ENCODE results near the gene POLR2I.
"Not testable (repeated sequence)": the region's sequence is repeated elsewhere in the genome, so short reads cannot be mapped to it uniquely, and the experiment has no call there.

POLR2I gene

GRCh38 chr19:36086326-36086725 lies 28.3 kb downstream of the POLR2I start:
- no peak overlapping the region for H3K27ac ChIP-seq
- TF ChIP-seq ZFX (IDR thresholded peaks at IDR 0.05) (no peak), CTCF (conservative IDR thresholded peaks at IDR 0.05) (no peak)

- TF ChIP-seq CTCF (conservative IDR thresholded peaks at IDR 0.05) (no peak), ZFX (IDR thresholded peaks at IDR 0.05) (no peak)
- no peak overlapping the region for H3K27ac ChIP-seq
Measured at GRCh38 chr19:36084231-36085009, 30.3 kb downstream of the POLR2I start.

- no peak overlapping the region for H3K27ac ChIP-seq
- no peak for TF ChIP-seq ZFX (IDR thresholded peaks at IDR 0.05)
Measured at GRCh38 chr19:36082916-36083315, 31.8 kb downstream of the POLR2I start.

- H3K27ac ChIP-seq: no peak overlapping the region
- TF ChIP-seq CTCF (conservative IDR thresholded peaks at IDR 0.05) (no peak), ZFX (IDR thresholded peaks at IDR 0.05) (no peak)
Measured at GRCh38 chr19:36081894-36082293, 32.8 kb downstream of the POLR2I start.

GRCh38 chr19:36081385-36081784 lies 33.3 kb downstream of the POLR2I start:
- TF ChIP-seq ZFX (IDR thresholded peaks at IDR 0.05): no peak
- no peak for TF ChIP-seq CTCF (conservative IDR thresholded peaks at IDR 0.05)
- H3K27ac ChIP-seq: no peak overlapping the region

- no peak for TF ChIP-seq ZFX (IDR thresholded peaks at IDR 0.05)
- no peak overlapping the region for H3K27ac ChIP-seq
Measured at GRCh38 chr19:36079389-36079945, 35.2 kb downstream of the POLR2I start.

GRCh38 chr19:36073121-36073876 lies 41.4 kb downstream of the POLR2I start:
- TF ChIP-seq ZFX (IDR thresholded peaks at IDR 0.05): no peak
- no peak for TF ChIP-seq CTCF (conservative IDR thresholded peaks at IDR 0.05)
- H3K27ac ChIP-seq: no peak overlapping the region

- TF ChIP-seq CTCF (conservative IDR thresholded peaks at IDR 0.05) (no peak), ZFX (IDR thresholded peaks at IDR 0.05) (no peak)
- H3K27ac ChIP-seq: no peak overlapping the region
Measured at GRCh38 chr19:36072081-36072480, 42.6 kb downstream of the POLR2I start.

- not testable (repeated sequence) for H3K27ac ChIP-seq
Measured at GRCh38 chr19:36068810-36069499, 45.7 kb downstream of the POLR2I start.
